GM12891 (cell line): ENCODE results near the gene CDC14B.

Experiments
- POLR2A ChIP-seq: IDR thresholded peaks from 2 replicates; pipeline ENCODE4 v1.6.1; 2011; ENCODE audit warnings: low read depth, low read length, control low read depth
- POLR2AphosphoS5 ChIP-seq: IDR thresholded peaks from 2 replicates; pipeline ENCODE4 v1.6.1; 2011; ENCODE audit warnings: low read depth, low read length, control low read depth
- TAF1 ChIP-seq: IDR thresholded peaks from 2 replicates; pipeline ENCODE4 v1.6.1; 2011; ENCODE audit warnings: low read depth, low read length, control low read depth

GRCh38 chr9:96483733-96484390, 135.8 kb downstream of the CDC14B start:
- TF ChIP-seq TAF1 (no peak), POLR2AphosphoS5 (no peak), POLR2A (no peak)
